Activated CD4-positive, CD25-positive, alpha-beta regulatory T cell (primary cell): ENCODE results near the gene FOXG1.

Source experiments
- DNase-seq, 4 experiments: peaks; one replicate each; lab custom pipeline; 2025; lab: John Stamatoyannopoulos, UW

Gene FOXG1

DNA sequence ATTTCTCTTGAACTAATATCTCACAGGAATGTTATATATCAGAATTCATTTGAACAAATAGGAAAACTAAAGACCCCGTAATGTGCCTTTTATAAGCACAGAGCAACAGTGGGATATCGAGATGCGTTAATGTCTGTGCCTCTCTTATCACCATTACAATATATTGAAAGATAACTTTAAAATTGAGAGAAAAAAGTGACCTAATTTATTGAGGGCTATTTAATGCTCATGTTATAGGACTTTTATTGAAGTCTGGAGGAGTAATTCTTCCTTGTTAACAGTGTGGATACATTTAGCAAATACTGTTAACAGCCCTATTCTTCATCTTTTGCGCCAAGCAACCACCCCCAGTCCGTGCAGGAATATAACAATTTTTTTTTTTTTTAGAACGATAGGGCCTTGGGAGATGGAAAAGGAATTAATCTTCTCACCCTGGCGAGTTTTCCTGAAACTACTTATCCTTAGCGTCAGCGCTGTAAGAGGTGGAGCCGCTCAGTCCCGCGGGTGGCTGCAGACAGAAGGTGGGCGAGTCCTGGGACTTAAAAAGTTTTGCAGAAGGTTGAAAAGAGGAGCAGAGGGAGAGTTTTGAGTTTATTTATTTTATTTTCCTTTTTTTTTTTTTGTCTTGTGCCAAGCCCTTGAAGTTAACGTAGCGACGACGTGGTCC is 11.0 kb downstream of the FOXG1 start:
- DNase-seq: no peak

DNA sequence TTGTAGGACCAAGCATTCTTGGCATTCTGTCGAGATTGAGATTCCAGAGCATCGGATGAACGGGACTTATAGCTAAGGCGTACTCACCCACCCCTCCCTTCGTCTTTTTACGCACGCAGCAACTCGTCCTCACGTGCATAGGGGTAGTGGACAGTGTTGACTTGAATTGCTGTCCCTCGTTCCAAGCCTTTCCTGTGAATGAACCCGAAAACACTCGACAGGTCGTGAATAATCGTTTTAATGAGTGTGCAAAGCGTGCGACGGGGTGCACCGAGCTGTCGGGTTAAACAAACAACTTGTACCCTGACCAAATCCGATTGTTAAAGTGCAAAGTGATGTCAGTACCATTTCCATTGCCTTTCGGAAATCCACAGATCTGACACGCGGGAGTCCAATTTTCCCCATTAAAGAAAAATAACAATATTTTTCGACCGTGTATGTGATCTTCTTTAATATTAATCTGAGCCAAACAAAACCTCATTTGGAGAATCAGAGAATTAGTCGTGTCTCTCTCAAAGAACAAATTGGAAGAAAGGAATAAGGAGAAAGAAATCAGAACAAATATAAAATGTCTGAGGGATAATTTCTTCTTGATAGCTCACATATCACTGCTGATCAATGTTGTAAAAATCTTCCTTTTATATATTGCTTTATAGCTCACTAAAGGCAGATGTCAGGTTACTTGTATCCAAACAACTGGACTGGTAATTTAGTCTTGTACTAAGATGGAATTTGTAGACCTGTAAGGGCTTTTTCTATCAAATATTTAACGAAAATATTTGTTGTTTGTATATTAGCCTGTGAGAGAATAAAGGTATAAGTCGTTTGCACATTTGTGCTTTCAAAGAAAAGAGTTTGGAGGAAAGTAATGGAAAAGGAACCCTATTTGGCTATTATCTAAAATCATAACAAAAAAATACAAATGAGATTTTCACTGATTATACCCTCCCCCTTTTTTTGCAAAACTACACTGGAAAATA is 11.8 kb downstream of the FOXG1 start:
- DNase-seq: no peak

- DNase-seq: no peak
Observed at GRCh38 chr14:28779456-28779855, 12.9 kb downstream of the FOXG1 start.

GRCh38 chr14:28780843-28781820 is 14.5 kb downstream of the FOXG1 start:
- DNase-seq: no peak

DNA sequence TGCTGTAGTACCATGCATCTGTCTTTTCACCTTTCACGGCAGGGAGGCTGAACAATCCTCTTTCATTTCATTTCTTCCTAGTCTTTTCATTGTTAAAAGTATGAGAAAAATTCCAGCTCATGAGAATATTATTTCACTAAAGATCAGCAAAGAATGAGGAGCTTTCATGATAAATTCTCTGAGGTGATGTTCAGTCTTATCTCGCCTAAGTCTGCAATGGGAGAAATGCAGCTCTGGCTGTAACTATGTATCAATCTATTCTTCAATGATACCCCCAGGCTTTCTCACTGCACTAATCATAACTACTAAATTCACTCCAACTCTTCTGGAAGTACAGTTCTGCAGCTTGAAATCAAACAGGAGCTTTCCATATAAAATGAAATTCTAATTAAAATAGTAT is 15.7 kb downstream of the FOXG1 start:
- DNase-seq: no peak

- DNase-seq: no peak
Observed at GRCh38 chr14:28783664-28784063, 17.1 kb downstream of the FOXG1 start.

GRCh38 chr14:28784096-28785048 is 17.8 kb downstream of the FOXG1 start:
- DNase-seq: no peak

DNA sequence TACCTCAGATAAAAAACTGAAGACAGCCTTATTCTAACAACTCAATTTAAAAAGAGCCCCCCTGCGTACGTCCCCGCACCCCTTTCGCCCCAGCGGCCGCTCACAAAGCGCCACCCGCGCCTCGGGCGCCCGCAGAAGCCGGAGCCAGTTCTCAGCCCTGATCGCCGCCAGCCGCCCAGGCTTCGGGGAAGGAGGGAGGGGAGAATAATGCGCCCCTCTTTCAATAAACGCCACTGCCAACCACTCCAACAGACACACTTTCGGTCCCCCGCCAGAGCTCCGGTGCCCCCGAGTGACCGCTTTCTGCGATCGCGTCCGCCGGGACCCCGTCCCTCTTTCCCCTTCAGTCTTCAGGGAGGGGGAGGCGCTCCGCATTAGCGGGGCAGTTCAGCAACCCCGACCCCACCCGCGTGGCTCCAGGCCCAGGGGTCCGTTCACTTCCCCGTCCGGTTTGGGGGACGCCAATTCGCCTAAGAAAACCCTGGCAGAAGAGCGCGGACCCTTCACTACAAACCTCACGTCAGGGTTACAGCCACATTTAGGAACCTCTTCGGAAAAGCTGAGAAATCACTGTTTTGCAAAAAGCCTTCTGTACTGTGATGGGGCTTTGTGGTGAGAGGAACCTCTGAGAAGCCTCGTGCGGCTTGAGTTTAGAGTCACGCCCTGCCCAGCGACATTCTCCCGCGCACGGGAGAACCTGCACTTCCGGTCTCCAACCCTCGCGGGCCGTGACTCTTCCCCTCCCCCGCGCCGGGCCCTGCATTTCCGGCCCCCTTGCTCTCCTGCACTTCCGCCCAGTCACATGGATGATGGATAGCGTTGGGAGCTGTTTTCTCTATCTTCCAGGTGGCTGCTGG is 18.7 kb downstream of the FOXG1 start:
- DNase-seq: no peak

GRCh38 chr14:28807518-28807917 is 40.9 kb downstream of the FOXG1 start:
- DNase-seq: no peak

DNA sequence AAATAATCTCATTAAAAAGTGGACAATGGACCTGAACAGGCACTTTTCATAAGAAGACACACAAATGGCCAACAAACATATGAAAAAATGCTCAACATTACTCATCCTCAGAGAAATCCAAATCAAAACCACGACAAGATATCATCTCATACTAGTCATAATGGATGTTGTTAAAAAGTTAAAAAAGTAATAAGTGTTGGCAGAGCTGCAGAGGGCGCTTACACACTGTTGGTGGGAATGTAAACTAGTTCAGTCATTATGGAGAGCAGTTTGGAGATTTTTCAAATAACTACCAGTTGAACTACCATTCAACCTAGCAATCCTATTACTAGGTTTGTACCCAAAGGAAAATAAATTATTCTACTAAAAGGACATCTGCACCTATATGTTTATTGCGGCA is 47.2 kb downstream of the FOXG1 start:
- DNase-seq: no peak
